ENCODE results near the gene OXT.
"Not testable (repeated sequence)": the region's sequence is repeated elsewhere in the genome, so short reads cannot be mapped to it uniquely, and the experiment has no call there.

Gene OXT

DNA sequence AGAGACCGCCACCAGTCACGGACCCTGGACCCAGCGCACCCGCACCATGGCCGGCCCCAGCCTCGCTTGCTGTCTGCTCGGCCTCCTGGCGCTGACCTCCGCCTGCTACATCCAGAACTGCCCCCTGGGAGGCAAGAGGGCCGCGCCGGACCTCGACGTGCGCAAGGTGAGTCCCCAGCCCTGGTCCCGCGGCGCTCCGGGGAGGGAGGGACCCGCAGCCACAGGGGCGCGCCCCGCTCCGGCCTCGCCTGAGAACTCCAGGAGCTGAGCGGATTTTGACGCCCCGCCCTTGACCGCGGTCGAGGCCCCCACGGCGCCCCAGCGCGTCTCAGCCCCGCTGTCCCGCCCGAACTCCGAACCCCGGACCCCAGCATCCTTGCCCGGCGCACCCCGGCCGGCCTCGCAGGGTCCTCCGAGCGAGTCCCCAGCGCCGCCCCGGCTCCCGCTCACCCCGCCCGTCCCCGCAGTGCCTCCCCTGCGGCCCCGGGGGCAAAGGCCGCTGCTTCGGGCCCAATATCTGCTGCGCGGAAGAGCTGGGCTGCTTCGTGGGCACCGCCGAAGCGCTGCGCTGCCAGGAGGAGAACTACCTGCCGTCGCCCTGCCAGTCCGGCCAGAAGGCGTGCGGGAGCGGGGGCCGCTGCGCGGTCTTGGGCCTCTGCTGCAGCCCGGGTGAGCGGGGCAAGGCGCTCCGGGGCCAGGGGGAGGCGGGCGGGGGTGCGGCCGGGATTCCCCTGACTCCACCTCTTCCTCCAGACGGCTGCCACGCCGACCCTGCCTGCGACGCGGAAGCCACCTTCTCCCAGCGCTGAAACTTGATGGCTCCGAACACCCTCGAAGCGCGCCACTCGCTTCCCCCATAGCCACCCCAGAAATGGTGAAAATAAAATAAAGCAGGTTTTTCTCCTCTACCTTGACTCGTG, at the start of gene OXT:
TSS of gene OXT (plus strand) at position 11 of the 920 bp plus-strand sequence. CDS start at position 47, 36 bp downstream.
- DNase-seq (ENCODE audit: low spot score): peak; percentile 75

DNA sequence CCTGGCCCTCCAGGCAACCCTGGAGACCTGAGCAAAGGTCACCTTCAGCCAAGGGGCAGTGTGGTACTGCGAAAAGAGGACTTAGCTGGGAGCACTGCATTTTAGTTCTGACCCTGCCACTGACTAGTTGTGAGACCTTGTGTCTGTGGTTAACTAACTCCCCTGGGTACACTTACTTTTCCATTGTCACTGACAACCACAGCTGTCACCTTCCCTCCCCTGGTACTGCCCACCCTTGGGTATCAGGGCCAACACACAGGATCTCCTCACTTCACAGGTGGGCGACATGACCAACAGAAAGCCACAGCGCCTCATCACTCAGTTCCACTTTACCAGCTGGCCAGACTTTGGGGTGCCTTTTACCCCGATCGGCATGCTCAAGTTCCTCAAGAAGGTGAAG, 49.6 kb upstream of the OXT start:
- no peak for DNase-seq (ENCODE audit: low spot score)

DNA sequence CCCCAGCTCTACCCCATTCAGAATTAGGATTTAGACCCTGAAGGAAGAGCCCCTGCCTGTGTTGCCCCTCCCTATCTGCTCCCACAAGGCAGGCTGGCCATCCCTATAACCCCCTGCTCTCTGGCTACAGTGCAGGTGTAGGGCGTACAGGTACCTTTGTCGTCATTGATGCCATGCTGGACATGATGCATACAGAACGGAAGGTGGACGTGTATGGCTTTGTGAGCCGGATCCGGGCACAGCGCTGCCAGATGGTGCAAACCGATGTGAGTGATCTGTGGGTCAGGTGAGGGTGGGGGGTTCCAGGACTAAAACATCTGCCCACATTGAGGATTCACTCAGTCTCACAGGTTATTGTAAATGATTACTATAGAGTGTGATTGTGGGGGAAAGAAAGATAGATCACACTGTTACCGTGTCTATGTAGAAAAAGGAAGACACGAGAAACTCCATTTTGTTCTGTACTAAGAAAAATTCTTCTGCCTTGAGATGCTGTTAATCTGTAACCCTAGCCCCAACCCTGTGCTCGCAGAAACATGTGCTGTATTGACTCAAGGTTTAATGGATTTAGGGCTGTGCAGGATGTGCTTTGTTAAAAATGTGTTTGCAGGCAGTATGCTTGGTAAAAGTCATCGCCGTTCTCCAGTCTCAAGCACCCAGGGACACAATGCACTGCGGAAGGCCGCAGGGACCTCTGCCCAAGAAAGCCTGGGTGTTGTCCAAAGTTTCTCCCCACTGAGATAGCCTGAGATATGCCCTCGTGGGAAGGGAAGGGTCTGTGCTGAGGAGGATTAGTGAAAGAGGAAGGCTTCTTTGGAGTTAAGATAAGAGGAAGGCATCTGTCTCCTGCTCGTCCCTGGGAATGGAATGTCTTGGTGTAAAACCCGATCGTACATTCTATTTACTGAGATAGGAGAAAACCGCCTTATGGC, 48.6 kb upstream of the OXT start:
- not testable (repeated sequence) for DNase-seq (ENCODE audit: low spot score)

DNA sequence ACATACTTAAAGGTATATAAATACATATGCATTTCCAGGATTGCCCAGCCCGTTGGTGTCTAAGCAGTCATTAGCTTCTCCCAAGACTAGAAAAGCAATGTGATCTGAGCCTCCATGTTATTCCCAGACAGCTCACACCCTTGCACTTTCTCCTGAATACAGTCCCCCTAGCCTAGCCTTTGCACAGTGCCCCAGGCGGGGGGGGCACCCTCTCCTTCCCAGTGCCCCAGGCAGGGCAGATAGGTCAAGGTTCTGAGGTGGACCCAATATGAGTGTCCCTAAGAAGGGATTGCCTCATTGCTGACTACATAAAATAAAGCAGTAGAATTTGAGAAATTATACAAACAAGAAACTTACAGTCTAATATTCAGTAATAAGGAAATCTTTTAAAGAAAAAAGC, 43.4 kb upstream of the OXT start:
- no peak for DNase-seq (ENCODE audit: low spot score)

DNA sequence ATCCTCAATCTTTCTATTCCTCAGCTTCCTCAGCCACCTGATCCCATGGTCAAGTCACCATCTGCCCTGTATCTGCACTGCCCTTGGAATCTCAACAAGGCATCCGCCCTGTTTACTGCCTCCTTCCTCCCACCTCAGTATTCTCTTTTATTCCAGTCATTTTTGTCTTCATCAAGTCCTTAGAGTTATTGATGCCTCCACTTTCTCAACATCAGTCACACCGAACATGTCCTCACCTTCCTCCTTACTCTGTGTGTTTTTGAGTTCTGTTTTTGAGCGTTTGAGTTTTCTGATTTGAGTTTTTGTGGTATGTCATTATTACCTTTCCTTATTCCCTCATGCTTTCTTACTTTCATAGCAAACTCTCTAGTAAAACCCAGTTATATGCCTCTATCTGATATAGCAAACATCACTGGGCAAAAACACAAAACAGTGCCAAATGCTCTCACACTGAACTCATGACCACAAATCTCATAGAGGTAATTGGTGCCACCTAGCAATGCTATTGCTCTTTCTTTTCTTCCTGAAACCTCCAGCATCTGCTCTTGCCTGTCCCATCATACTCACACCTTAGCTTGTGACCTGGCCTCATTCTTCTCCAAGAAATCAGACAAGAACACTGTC, 39.8 kb upstream of the OXT start:
- no peak for DNase-seq (ENCODE audit: low spot score)

DNA sequence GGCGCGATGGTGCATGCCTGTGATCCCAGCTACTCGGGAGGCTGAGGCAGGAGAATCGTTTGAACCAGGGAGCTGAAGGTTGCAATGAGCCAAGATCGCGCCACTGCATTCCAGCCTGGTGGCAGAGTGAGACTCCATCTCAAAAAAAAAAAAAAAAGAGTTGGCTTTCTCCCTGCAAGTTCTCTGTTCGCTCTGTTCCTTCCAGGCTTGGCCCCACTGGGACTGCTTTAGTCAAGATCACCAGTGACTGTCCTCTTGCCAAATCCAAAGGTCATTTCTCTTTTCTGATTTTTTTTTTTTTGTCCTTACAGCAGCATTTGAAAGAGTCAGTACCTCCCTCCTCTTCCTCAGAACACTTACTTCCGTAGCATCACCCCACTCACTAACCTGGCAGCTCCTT, 38.8 kb upstream of the OXT start:
- DNase-seq (ENCODE audit: low spot score): no peak

DNA sequence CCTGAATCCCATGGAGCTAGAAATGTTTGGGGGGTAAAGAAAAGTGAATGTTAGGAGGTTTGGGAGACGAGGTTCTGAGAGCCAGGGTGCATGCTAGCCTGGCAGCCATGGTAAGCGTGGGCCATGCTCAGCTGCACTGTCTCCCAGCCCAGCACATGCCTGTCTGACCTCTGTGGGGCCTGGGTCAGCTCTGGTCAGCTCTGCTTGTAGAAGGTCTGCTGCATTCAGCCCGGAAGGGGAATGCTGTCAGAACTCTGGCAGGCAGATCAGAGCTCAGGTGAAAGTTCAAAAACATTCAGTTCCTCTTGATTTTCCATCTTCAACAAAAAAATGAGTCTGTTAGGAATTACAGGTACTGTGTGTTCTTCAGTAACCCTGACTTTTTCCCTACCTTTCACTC, 33.8 kb upstream of the OXT start:
- DNase-seq (ENCODE audit: low spot score): no peak

DNA sequence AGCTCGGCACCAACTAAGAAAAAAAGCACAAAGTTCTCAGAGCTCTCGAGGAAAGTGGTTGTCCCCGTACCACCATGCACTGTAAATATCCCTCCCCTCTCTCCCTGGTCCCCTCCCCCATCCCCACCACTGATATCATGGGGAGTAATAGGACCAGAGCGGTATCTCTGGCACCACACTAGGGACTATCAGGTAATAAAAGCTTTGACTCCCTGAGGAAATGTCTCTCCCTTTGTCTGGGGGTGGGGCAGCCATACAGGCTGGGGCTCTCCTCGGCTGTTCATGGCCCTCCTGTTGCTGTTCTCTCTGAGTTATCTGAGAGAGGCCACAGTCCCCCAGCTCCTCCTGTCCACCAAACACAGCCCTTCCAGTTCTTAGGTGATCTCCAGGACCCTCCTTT, 33.0 kb upstream of the OXT start:
- no peak for DNase-seq (ENCODE audit: low spot score)

DNA sequence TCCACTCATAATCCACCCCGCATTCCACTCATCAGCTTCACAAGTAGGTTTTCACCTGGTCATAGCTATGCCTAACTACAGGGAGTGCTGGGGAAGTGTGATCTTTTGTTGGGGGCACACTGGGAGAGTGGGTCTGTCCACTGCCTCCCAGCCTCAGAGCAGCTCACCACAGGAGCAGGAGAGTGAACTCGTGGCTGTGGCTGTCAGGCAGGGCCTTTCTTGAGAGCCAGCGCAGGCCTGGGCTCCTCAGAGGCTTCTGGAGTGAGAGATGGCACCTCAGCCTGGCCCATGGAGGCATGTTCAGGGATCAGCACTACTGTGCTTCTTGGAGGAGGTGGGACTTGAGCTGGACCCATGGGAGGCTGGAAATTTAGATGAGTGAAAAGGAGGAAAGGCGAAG, 32.0 kb upstream of the OXT start:
- DNase-seq (ENCODE audit: low spot score): no peak

DNA sequence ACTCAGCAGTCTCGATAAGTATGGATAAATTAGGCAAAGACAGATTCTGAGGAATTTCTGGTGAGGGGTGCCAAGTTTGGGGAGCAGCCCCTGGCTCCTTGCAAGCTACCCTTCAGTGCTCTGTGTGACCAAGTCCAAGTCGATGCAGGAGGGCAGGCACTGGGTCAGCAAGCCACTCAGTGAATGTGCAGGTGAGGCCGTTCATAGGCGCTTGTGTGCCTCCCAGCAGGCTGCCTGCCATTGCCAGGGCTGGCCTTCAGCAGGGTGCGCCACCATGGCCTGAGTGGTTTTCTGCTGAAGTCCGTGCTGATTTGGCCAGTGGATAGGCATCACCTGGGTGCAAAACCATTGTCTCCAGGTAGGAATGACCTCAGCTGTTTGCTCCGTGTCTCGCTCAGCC, 31.3 kb upstream of the OXT start:
- no peak for DNase-seq (ENCODE audit: low spot score)

DNA sequence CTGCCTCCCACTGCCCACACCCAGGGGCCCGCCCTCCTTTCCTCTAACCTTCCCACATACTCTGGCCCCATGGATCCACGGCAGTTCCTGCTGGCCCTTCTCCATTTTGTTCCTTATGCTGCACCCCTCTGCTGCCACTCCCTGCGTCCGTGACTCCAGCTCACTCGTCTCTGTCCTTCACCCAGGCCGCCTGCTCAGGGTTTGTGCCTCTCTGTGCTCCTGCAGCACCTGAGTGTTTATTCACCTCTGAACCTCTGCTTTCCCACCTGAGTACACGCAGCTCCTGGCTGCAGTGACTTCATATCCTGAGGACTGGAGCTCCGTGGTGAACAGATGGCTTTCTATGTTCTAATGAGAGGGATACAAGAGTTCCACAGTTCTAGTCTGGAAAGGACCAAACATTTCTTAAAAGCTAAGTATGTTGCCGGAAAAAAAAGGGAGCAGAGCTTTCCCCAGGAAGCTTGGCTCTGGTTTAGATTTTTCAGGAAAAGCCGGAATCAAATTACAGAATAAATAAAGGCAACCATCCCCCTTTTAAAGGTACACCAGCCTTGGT, 29.5 kb upstream of the OXT start:
- DNase-seq (ENCODE audit: low spot score): no peak

DNA sequence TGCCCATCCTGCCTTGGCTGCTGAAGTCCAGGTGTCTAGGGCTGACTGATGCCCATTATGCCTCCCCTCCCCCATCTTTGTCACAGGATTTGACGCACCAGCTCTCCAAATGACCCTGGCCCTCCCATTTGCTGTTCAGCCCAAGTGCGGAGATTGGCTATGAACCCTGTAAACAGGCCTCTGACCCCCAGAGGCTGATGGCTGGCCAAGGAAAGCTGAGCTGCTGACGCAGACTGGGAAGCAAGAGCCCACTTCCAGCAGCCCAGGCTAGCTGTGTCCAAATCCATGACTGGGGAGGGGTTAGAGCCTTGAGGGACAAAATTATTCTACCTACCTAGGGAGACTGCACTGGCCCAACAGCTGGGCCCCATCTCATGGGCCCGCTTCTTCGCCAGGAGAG, 28.8 kb upstream of the OXT start:
- no peak for DNase-seq (ENCODE audit: low spot score)

DNA sequence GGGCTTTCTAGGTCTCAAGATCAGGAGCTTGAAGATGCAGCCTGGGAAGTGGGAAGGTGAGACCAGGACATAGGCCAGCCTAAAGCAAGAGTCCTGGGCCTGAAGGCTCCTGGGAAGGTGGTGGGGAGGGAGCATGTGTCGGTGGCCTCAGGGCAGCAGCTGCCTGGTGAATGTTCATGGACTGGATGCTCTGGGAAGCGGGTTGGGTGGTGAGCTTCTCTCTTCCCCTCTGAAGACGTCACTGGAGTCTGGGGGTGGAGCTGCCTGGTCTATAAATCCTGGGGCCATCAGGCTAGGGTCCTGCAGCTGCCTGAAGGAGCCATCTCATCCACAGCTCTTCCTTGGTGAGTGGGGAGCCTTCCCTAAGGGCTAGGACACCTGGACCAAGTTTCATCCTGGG, 28.1 kb upstream of the OXT start, which contains the start of gene GNRH2:
TSS of gene GNRH2 (plus strand) at position 301 of the 400 bp plus-strand sequence. CDS start 793 bp downstream, outside the sequence.
- no peak for DNase-seq (ENCODE audit: low spot score)

DNA sequence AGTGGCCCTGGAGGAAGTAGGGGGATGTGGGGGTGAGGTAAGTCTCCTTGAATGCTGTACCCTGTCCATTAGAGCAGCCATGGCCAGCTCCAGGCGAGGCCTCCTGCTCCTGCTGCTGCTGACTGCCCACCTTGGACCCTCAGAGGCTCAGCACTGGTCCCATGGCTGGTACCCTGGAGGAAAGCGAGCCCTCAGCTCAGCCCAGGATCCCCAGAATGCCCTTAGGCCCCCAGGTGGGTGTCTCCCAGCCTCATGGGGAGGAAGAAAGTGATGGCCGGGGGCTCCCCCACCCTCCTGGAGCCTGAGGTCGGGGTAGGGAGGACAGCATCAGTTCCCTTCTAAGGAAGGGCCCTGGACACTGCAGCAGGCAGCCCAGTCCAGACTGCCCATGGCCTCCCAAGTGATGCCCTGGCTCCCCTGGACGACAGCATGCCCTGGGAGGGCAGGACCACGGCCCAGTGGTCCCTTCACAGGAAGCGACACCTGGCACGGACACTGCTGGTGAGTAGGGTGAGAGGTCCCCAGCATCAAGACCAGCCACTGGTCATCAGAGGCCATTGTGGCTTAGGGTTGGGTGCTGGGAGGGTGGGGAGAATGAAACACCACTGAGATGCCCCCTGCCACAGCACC, 27.0 kb upstream of the OXT start:
- DNase-seq (ENCODE audit: low spot score): no peak

DNA sequence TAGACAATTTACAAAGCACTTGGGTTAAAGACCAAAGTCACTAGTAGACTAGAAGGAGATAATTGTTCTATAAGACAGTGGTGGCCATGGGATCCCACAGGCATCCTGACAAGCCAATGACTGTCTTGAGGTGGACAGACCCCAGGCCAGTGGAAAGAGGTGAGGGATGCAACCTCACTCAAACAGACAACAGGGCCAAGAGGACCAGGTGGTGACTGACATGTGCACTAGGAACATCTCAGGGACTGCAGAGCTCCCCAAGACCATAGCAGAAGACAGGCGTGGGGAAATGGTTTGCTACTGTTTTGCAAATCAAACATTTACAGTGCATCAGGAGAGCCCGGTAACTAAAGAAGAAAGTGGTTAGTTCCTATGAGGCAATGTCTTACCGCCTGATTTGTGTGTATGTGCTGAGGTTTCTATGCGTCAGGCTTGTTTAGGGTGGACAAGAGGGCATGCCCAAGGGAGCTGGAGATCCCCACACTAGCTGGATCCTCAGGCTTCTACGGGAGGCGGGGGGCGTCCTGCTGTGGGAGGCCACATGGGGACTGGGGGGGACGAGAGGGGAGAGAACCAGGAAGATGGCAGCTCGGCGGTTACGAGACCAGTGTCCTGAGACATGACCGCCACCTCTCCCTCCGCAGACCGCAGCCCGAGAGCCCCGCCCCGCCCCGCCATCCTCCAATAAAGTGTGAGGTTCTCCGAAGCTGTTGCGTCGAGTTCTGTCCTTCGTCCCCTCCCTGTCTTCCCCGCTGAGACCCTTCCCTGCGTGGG, 26.2 kb upstream of the OXT start:
- peak; percentile 39 for DNase-seq (ENCODE audit: low spot score)

DNA sequence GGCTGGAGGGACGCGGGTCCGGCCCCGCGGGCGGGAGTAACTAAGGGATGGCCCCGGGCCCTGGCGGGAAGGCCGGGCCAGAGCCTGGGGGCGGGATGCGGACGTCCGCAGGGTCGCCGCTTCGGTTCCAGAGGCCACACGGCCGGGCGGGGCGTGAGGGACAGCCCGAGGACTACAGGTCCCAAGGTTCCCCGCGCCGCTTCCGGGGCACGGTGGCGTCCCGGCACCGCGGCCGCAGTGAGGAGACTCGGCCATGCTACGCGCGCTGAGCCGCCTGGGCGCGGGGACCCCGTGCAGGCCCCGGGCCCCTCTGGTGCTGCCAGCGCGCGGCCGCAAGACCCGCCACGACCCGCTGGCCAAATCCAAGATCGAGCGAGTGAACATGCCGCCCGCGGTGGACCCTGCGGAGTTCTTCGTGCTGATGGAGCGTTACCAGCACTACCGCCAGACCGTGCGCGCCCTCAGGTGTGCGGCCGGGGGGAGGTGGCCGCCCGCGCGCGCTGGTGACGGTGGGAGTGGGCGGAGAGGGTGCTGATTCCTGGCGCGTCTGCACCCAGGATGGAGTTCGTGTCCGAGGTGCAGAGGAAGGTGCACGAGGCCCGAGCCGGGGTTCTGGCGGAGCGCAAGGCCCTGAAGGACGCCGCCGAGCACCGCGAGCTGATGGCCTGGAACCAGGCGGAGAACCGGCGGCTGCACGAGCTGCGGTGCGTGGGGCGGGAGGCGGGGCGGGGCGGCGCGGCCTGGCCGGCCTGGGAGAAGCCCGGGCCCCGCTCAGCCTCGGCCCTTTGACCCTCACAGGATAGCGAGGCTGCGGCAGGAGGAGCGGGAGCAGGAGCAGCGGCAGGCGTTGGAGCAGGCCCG, 25.4 kb upstream of the OXT start, which contains the start of gene MRPS26:
TSS of gene MRPS26 (plus strand) at position 237 of the 861 bp plus-strand sequence. CDS start at position 254, 17 bp downstream.
- peak; percentile 76 for DNase-seq (ENCODE audit: low spot score)

DNA sequence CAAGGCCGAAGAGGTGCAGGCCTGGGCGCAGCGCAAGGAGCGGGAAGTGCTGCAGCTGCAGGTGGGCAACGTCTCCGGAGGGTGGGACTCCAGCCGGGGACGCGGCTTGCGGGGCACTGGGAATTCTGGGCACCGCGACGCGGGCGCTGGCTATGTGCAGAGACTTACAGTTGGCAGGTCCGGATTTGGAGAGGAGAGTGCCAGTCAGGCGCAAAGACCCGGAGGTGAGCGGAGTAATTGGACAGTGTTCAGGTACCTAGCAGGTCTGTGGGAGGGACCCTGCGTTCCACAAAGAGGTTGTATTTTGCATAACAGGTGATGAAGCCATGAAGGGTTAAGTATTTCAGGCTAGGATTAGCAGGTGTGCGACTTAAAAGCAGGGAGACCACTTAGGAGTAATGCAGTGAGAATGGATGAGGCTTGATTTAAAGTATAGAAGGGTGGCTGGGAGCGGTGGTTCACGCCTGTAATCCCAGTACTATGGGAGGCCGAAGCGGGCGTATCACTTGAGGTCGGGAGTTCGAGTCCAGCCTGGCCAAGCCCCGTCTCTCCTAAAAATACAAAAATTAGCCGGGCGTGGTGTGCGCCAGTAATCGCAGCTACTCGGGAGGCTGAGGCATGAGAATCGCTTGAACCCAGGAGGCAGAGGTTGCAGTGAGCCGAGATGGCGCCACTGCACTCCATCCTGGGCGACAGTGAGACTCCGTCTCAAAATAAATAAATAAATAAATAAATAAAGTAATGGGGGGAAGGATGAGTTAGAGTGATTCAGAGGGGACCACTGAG, 24.6 kb upstream of the OXT start:
- no peak for DNase-seq (ENCODE audit: low spot score)

DNA sequence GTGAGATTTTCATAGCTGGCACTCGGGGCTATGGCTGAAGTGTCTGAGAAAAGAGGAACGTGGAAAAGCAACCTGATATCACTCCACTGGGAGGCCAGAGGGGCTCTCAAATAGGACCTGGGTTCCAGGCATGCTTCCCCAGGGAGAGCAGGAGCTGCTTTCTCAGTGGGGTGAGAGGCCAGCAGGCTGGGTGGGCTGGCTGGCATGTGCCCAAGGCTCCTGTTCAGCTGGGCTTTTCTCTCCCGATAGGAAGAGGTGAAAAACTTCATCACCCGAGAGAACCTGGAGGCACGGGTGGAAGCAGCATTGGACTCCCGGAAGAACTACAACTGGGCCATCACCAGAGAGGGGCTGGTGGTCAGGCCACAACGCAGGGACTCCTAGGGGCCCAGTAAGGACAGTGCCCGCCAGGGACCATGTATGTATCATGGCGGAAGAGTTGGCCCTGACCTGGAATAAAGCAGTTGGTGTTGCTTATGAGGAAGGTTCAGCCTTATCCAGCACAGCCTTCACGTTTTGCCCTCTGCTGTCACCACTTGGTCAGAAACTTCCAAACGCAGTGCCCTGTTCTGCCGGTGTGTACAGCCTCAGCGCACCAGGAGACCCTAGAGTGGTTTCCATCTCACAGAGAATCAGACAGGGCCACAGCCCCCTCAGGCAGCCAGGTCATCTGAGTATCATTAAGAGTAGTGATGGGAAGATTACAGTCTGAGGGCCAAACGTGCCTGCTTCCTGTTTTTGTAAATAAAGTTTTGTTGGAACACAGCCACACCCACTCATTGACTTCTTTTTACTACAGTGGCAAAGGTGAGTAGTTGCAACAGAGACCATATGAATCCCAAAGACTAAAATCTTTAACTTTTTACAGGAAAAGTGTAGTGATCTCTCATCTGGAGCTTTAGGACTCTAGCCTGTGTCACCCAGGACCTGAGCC, 23.7 kb upstream of the OXT start:
- DNase-seq (ENCODE audit: low spot score): no peak
